ENCODE results near the gene FBXL13. TPM values are rescaled to one million over a fixed set of nuclear protein-coding genes. Genes with fewer than 3 reads are reported as not detected.
"Not testable (repeated sequence)": the region's sequence is repeated elsewhere in the genome, so short reads cannot be mapped to it uniquely, and the experiment has no call there.

The FBXL13 gene
- polyA plus RNA-seq, 5 donors = 2.8 to 5.5 (median 4.6) TPM

- DNase-seq = no peak
Observed at GRCh38 chr7:102864958-102865357, 209.6 kb downstream of the FBXL13 start.

GRCh38 chr7:102860351-102860811 is 214.2 kb downstream of the FBXL13 start:
- DNase-seq = peak; percentile 51 to 52

- DNase-seq = no peak
Observed at GRCh38 chr7:102859799-102860125, 214.8 kb downstream of the FBXL13 start.

DNA sequence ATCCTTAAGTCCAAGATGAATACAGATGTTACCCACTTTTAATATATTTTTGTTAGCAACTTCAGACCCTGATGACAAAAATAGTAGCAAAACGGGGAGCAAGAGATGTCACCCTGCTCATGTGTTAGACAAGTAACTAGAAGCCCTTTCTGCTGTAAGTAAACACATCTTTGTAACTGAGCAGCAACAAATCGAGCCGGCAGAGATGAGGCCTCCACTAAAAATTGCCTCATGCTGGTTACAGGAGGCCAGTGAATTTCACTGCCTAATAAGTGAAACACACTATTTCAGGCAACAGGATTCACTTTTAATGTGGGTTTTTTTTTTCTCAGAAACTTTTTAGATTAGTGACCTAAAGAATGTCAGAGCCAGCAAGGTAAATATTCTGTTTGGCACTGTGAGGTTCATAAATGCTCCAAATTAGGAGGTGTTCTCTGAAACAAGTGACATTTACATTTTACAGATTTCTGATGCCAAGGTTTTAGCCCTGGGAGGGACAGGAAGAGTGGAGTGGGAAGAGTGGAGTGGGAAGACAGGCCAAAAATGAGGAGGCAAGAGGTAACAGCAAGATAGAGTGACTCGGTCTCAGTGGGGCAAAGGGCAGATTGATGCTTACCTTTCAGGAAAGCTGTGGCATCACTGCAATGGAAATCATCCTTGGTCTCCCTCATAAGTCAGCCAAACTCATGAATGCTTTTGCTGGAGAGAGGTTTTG is 215.4 kb downstream of the FBXL13 start:
- DNase-seq = no peak

GRCh38 chr7:102856036-102856435 is 218.6 kb downstream of the FBXL13 start:
- no peak for DNase-seq

DNA sequence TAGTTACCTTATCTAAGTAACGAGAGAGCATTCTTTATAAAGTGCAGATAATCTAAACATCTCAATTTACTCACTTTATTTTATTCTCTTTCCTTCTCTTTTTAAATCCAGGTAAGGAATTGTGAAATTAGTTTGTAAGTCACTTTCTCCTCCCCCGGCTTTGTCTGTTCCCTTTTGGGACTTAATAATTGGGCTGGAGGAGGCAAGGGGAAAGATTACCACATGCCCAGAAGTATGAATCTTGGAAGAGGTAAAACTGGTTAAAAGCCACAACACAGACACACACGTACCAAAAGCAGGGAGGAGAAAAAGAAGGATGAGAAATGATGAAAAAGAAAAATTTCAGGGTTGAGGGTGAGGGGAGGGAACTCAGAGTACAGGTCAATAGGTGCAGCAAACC is 225.1 kb downstream of the FBXL13 start:
- DNase-seq = no peak

- no peak for DNase-seq
Observed at GRCh38 chr7:102849079-102849478, 225.5 kb downstream of the FBXL13 start.

DNA sequence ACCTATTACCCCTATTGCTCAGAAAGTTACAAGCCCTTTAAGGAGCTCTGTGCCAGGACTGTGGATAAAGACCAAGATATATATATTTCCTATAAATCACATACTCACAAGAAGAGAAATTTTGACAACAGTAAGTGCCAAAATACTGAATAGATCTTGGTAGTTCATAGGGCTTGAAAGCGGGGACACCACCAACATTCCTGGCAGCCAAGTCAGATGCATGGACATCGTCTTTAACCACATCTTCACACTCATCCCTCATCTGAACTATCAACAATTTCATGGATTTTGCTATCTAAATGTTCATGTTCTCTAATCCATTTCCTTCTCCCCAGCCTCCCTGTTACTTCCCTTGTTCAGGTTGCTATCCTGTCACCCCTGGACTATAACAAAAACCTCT is 229.2 kb downstream of the FBXL13 start:
- DNase-seq = no peak

- no peak for DNase-seq
Observed at GRCh38 chr7:102843850-102844249, 230.7 kb downstream of the FBXL13 start.

- no peak for DNase-seq
Observed at GRCh38 chr7:102842284-102842683, 232.3 kb downstream of the FBXL13 start.

GRCh38 chr7:102841290-102841689 is 233.3 kb downstream of the FBXL13 start:
- peak; percentile 55 to 60 for DNase-seq

GRCh38 chr7:102840404-102840803 is 234.2 kb downstream of the FBXL13 start:
- no peak for DNase-seq

DNA sequence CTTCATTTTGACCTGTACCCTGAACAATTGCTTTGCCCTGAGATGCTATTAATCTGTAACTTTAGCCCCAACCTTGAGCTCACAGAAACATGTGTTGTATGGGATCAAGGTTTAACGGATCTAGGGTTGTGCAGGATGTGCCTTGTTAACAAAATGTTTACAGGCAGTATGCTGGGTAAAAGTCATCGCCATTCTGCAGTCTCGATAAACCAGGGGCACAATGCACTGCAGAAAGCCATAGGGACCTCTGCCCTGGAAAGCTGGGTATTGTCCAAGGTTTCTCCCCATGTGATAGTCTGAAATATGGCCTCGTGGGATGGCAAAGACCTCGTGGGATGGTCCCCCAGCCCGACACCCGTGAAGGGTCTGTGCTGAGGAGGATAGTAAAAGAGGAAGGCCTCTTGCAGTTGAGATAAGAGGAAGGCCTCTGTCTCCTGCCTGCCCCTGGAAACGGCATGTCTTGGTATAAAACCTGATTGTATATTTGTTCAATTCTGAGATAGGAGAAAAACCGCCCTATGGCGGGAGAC is 236.0 kb downstream of the FBXL13 start:
- not testable (repeated sequence) for DNase-seq

DNA sequence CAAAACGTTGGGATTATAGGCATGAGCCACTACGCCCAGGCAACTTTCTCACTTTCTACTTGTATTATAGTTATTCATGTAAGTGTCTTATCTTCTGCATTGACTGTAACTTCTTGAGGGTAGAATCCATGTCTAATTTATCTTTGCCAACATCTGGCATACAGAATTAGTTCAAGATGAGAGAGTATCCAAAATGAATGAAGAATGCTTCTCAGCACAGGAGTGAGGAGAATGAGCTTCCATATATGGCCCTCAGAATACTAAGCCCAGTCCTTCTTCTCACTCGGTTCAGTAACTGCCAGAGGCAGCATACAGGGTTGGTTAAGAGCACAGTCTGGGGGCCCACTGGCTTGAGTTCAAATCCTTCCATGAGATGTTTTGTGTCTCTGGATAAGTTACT is 236.8 kb downstream of the FBXL13 start:
- no peak for DNase-seq

DNA sequence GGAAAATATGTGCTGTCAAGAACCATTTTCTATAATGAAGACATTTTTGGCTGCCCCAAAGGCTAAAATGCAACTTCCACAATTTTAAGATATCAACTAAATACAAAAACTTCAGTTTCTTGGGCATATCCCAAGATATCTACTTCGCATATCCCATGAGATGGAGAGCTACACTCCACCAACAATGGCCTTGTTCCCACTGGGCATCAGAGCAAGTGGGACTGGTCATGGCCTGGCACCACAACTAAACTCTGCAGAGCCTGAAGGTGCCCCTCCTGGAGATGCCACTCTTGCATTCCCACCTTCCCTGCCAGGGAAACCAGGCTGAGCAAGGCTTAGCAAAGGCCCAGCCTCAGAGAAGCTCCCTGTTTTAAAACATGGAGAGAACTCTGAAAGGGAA is 237.6 kb downstream of the FBXL13 start:
- no peak for DNase-seq

DNA sequence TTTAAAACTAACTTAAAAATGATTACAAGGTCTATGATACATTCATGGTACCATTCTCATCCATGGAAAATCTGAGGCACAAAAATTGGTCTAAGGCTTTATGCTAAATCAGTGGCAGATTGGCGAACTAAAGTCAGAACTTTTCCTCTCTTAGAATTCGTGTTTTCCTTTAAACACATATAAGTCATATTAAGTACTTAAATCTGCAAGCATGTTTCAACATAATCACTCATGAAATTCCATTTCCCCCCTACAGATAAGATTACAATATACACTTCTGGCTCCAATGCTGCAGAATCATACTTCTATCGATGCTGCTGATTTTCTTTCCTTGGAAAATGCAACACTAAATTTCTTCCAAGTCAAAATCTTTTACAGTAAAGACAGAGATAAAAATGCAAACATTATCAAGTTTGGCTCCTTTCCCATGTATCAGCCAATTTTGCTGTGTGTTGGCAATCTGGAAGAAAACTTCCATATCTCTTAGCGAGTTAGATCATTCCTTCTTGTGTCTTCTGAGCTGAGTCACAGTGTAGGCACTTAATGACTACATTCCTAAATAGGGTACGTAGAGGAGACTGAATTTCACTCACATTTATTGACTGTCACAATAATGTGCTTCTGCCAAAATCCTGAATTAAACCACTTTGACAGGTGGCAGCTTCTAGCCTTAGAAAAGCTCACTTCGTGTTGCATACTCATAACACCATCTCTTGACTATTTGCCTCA is 238.2 kb downstream of the FBXL13 start:
- peak; percentile 66 to 69 for DNase-seq

DNA sequence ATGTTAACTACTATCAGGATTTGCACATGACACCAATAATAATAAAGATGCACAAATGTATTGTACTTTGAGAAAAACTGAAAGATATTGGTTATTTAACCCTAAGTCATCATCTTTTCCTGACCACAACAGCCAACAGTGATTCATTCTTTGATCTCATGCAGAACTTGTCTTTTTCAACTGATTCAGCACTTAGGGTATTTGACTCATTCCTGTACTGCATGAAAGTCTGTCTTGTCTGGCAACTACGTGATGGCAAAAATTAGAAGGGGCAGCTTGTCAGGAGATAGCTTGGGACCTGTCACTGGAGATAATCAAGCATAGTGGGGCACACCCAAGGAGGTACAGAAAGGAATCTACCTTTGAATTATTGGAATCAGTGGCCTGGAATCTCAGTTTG is 239.6 kb downstream of the FBXL13 start:
- DNase-seq = no peak

DNA sequence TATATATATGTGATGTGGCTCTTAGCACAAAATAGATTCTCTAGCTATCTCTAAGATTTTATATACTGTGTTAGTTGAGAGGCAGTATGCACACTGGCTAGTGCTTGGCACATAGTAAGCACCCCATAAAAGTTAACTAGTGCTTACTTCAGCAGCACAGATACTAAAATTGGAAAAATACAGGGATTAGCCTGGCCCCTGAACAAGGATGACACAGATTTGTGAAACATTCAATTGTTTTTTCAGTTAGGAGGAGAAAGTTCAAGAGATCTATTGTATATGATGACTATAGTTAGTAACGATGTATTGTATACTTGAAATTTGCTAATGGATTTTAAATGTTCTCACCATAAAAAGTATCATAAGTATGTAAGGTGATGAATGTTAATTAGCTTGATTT is 240.1 kb downstream of the FBXL13 start:
- DNase-seq = no peak

GRCh38 chr7:102833343-102833742 is 241.3 kb downstream of the FBXL13 start:
- DNase-seq = no peak

GRCh38 chr7:102832674-102833073 is 241.9 kb downstream of the FBXL13 start:
- DNase-seq = no peak

GRCh38 chr7:102830197-102830596 is 244.4 kb downstream of the FBXL13 start:
- DNase-seq = no peak

DNA sequence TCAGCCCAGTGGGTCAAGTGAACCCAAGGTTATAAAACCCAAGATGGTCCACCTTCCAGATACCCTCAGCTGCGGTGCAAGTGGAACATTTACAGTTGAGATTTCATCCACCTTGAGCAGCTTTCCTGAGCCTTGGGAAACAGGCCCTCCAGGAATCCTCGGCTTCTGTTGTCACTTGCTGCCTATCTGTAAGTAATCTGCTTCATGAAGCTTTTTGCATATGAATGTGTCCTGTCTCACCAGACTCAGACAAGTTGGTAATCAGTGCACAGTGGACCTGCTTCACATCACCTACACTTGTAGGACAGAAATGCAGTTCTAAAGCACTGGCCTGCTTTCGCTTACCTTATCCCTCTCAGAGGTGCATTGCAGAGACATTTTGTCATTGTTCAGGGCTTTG is 245.5 kb downstream of the FBXL13 start:
- DNase-seq = no peak

- no peak for DNase-seq
Observed at GRCh38 chr7:102828286-102828685, 246.3 kb downstream of the FBXL13 start.
